GM18907 (cell line): ENCODE data around the gene RNF175.

Experiments used
- ATAC-seq: cut with Tn5 transposase; IDR thresholded peaks from one replicate; pipeline ENCODE4 v1.9.1; 2021; ENCODE audit warnings: mild to moderate bottlenecking, moderate library complexity; ENCODE audit not compliant: unreplicated experiment

The RNF175 gene

GRCh38 chr4:153750197-153750817 is 9.5 kb downstream of the RNF175 start:
- peak; percentile 89 for ATAC-seq

DNA sequence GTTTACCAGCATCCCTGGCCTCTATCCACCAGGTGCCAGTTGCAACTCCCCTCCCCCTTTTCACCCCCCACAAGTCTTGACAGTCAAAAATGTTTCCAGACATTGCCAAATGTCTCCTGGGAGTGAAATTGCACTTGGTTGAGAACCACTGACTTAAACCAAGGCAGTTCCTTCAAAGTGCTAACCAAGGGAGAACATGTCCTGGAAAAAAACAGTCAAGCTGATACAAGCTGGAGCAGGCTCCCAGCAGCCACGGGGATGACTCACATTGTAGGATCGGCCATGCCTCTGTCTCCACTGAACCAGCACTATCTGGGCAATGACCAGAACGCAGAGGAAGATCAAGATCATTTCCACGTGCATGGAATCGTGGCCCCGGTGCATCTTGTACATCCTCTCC is 11.4 kb downstream of the RNF175 start:
- no peak for ATAC-seq

DNA sequence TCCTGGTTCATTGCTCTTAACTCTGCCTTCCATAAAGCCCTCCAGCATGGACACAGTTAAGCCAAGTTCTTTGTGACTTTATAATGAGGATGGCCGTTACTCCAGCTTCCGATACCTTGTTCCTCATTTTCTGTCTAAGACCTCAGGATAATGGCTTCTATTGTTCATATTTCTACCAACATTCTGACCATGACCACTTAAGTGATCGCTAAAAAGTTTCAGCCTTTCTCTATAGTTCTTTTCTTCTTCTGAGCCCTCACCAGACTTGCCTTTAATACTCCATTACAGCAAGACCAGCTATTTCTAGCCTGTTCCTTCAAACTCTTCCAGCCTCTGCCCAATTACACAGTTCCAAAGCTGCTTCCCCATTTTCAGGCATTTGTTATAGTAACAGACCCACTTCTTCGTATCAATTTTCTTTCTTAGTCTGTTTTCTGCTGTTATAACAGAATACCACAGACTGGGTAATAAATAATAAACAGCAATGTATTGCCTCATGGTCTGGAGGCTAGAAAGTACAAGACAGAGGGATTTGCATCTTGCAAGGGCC is 12.3 kb downstream of the RNF175 start:
- no peak for ATAC-seq

DNA sequence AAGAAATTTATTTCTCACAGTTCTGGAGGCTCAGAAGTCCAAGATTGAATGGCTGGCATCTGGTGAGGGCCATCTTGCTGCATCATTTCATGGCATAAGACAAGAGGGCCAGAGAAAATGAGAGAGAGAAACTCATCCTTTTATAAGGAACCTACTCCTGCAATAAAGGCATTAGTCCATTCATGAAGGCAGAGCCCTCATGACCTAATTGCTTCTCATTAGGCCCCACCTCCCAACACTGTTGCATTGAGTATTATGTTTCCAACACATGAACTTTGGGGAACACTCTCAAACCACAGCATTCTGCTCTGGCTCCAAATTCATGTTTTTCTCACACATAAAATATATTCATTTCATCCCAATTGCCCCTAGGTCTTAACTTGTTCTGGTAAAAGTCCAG is 14.2 kb downstream of the RNF175 start:
- no peak for ATAC-seq

GRCh38 chr4:153741541-153741940 is 18.3 kb downstream of the RNF175 start:
- no peak for ATAC-seq

DNA sequence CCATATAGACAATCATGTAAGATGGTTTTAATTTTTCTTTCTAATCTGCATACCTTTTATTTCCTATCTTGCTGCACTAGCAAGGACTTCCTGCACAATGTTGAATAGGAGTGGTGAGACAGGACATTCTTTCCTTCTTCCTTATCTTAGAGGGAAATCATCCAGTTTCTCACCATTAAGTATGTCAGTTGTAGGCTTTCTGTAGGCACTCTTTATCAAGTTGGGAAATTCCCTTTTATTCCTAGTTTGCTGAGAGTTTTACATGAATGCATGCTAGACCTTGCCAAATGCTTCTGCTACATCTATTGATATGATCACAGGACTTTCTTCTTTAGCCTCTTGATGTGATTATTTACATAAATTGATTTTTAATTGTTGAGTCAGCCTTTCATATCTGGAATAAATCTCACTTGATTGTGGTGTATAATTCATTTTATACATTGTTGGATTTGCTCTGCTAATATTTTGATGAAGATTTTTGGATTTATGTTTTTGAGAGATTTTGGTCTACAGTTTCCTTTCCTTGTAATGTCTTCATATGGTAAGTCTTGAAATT is 23.8 kb downstream of the RNF175 start:
- no peak for ATAC-seq

DNA sequence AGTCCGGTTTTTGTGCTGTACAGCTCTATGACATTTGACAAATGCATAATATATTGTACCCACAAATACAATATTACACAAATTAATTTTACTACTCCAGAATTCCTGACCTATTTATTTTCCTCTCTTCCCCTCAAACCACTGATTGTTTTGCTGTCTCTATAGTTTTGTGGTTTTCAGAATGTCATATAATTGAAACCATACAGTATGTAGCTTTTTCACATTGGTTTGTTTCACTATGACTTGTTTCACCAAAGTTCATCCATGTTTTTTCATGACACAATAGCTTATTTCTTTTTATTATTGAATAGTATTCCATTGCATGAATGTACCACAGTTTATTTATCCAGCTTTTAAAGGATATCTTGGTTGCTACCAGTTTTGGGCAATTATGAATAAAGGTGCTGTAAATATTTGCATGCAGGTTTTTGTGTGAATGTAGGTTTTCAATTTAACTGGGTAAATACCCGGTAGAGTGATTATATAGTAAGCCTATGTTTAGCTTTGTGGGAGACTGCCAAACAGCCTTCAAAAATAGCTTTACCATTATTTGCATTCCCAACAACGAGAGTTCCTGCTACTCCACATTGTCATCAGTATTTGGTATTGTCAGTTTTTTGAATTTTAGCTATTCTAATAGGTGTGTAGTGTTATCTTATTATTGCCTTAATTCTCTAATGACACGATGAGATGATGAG is 25.9 kb downstream of the RNF175 start:
- peak; percentile 56 for ATAC-seq

- ATAC-seq = no peak
These were observed 28.6 kb downstream of the RNF175 start for GRCh38 chr4:153731239-153731638.

- ATAC-seq = no peak
These were observed 29.9 kb downstream of the RNF175 start for GRCh38 chr4:153729895-153730294.

GRCh38 chr4:153728660-153729059 is 31.2 kb downstream of the RNF175 start:
- peak; percentile 70 for ATAC-seq

- peak; percentile 44 for ATAC-seq
These were observed 31.7 kb downstream of the RNF175 start for GRCh38 chr4:153728151-153728550.

DNA sequence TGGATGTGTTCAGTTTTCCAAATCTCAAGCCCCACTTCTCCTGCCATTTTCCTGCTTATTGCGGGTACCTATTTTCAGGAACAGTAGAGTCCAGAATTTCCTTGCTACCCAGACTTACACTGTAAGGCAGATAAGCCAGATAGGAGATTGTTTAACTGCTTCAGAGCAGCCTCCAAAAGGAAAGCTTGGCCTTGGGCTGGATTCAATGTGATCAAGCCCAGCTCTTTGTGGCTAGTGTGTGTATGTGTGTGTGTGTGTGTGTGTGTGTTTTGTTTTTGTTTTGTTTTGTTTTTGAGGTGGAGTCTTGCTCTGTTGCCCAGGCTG is 34.0 kb downstream of the RNF175 start:
- ATAC-seq = no peak

DNA sequence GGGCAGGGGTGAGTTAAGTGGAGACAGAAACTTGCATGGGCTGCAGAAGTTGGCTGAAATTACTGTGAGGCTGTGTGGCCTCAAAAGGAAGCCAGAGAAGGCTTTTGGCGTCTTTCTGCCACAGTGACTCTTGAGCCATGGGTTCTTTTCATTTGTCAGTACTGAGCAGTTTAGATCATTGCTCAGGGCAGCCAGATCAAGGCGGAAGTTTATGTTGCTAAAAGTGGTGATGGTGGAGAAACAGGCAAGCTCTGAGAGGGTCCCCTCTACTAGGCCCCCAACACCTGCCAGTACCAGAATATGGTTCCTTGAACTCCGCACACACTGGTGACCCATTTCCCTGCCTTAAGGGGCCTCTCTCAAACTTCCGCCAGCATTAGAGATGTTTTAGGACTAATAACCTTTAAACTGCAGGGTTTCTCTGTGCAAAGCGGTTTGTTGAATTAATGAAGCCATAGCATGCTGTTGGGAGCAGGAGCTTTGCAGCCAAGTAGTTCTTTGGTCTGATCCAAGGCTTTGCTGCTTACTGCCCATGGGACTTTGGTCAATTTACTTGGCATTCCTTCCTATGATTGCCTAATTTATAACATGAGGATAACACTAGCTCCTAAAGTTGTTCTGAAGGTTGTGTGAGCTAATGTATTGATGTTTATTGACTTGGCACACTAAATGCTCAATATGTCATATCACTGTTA is 34.5 kb downstream of the RNF175 start:
- no peak for ATAC-seq

DNA sequence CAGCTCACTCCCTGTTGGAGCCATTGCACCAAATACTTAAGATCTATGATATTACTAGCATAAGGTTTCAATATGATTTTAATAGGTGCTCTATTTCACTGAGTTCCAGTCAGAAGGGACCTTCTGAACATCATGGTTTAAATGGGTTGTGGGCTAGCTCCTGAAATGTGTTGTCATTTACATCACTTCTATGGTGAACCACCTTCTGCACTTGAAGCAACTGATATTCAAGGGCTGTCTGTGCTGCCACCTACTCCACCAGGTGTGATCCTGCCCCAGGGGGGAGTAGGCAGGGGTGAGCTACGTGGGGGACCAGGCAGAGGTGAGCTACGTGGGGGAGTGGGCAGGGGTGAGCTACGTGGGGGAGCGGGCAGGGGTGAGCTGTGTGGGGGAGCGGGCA is 35.2 kb downstream of the RNF175 start:
- ATAC-seq = no peak

DNA sequence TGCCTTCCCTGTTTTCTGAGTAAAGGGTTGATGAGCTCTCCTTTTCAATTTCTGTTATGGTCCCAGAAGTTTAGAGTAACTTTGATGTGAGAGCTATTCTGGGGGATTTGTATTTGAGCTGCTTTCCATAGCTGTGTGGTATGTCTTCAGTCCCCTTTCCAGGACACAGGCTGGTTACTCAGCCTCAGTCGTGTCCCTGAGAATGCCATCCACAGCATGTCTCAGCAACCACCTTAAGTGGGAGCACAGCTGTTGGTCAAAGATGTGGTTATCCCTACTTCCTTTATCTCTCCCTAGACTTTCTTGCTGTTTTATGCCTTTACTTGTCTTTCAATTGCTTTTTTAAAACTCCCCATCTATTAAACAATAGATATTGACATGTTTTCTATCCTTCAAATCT is 37.8 kb downstream of the RNF175 start:
- ATAC-seq = no peak

DNA sequence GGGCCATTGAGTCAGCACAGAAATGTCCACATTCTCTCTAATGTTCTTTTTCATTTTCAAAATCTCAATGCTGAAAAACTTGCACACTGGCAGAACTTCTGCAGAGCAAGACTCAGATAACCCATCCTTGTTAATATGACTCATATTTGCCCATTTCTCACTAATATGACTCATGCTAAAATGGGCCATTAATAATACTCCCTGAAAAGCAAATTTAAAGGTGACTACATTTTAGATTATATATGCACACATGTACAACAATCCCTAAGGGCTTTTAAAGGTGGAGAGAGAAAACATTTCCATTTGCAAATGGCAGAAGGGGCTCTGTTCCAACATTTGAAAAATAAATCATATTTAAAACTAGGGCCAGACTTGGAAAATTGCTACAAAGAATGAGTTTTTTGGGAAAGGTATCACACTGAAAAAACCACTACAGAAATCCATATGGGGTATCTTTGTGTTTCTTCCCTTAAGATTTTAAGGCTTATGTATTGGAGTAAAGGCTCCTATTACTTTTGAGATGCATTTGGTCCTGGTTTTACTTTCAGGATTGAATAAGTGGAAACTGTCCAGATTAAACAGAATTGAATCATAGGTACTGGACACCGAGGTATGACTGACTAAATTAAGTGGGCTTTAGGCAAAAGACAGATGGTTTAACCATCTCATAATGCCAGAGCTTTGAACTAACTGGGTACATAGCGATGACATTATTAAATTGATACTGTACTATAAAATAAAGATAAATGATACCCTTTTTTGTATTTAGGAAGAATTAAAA is 45.8 kb downstream of the RNF175 start:
- ATAC-seq = no peak

DNA sequence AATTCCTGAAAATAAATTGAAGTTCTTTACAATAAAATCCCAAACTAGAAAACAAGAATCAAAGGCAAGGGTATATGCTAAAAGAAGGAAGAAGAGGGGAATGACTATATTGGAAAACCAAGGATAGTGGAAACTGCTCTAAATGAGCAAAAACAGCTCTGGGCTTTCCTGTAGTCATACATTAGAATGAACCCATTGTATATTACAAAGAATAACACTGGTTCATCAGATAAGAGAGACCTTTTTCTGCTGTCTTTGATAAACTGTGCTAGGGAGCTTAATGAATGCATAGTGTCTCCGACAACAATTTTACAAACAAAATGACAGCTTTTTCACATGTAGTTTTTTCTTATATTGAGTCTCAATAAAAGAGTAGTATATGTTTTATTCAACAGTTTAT is 49.1 kb downstream of the RNF175 start:
- ATAC-seq = no peak

DNA sequence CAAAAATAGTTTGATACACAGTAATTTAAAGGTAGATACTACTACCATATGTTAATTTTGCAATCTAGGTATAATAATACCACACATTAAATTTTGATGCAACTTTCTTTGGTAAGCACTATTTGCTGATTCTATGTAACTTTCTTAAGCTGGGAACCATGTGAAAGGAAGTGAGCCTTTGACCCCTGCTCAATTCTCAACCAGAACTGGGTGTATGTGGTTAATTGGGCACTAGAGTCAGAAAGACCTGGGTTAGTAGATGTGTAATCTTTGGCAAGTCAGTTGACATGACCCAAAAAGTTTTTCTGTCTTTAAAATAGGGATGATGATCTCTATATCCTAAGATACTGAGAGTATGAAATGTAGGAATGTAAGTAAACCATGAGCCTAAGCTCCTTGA is 53.3 kb downstream of the RNF175 start:
- ATAC-seq = peak; percentile 55

- ATAC-seq = peak; percentile 83
These were observed 53.9 kb downstream of the RNF175 start for GRCh38 chr4:153705743-153706468.

- ATAC-seq = no peak
These were observed 55.3 kb downstream of the RNF175 start for GRCh38 chr4:153704522-153704921.
